NCI-H1436 (cell line): ENCODE results near the gene RDX.
A peak's percentile ranks its signal among the peaks of the same experiment; 100 is the strongest.
"Not testable (repeated sequence)": the region's sequence is repeated elsewhere in the genome, so short reads cannot be mapped to it uniquely, and the experiment has no call there.

Source experiments
- DNase-seq: peaks from one replicate; lab custom pipeline; 2025; lab: John Stamatoyannopoulos, UW

RDX gene

GRCh38 chr11:110305169-110306018, 9.0 kb upstream of the RDX start:
- peak; percentile 77 for DNase-seq

DNA sequence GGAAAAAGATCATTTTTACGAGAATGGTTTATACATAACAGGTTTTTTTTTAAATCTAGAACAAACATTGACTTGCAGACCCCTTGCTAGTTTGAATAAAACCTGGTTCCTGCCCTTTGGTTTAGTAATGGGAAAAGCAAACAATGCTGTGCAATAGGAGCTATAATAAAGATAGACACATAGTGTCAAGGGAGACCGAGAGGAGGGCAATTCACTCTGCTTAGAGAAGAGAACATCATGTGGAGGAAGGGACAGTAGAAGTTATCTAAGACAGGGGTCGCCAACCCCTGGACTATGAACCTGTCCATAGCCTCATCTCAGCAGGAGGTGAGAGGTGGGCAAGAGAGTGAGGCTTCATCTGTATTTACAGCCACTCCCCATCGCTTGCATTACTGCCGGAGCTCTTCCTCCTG, 7.0 kb upstream of the RDX start:
- no peak for DNase-seq

GRCh38 chr11:110301577-110301976, 5.2 kb upstream of the RDX start:
- no peak for DNase-seq

GRCh38 chr11:110301032-110301431, 4.6 kb upstream of the RDX start:
- no peak for DNase-seq

DNA sequence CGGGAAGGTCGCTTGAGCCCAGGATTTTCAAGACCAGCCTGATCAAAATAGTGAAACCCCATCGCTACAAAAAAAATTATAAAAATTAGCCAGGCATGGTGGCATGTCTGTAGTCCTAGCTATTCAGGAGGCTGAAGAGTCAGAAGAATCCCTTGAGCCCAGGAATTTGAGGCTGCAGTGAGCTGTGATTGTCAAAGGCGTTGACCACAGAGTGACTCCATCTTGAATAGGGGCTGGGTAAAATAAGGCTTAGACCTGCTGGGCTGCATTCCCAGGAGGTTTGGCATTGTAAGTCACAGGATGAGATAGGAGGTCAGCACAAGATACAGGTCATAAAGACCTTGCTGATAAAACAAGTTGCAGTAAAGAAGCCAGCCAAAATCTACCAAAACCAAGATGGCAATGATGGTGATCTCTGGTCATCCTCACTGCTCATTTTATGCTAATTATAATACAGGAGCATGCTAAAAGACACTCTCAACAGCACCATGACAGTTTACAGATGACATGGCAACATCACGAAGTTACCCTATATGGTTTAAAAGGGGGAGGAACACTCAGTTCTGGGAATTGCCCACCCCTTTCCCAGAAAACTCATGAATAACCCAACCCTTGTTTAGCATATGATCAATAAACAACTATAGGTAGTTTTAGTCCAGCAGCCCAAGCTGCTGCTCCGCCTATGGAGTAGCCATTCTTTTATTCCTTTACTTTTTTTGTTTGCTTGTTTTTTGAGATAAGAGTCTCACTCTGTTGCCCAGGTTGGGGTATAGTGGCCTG, 2.8 kb upstream of the RDX start:
- DNase-seq, result no peak

GRCh38 chr11:110298301-110298765, 1.9 kb upstream of the RDX start:
- DNase-seq, result no peak

GRCh38 chr11:110297726-110298300, 1.4 kb upstream of the RDX start:
- DNase-seq, result no peak

GRCh38 chr11:110297076-110297725, 787 bp upstream of the RDX start:
- no peak for DNase-seq

GRCh38 chr11:110295531-110296225, 736 bp downstream of the RDX start:
- no peak for DNase-seq

DNA sequence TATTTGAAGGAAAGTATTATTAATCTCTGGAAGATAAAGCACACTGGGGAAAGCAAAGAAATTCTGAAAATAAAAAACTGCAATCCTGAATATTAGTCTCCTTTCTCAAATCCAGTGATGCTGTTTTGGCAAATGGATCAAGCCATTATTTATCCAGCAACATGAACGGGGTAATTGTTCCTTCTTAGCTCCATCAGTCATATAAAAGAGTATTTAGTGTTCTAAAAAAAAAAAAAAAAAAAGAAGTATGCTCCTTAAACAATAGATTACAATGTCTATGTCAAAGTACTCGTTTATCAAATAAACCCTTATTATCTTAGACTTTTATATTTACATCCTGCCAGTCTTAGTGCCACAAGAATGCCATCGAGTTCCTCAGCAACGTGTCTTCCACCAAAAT, 1.3 kb downstream of the RDX start:
- no peak for DNase-seq

- no peak for DNase-seq
These were observed 1.9 kb downstream of the RDX start for GRCh38 chr11:110294509-110294908.

- DNase-seq, result no peak
These were observed 3.0 kb downstream of the RDX start for GRCh38 chr11:110293389-110293788.

- not testable (repeated sequence) for DNase-seq
These were observed 4.3 kb downstream of the RDX start for GRCh38 chr11:110292146-110292545.

GRCh38 chr11:110290591-110291334, 5.7 kb downstream of the RDX start:
- no peak for DNase-seq

DNA sequence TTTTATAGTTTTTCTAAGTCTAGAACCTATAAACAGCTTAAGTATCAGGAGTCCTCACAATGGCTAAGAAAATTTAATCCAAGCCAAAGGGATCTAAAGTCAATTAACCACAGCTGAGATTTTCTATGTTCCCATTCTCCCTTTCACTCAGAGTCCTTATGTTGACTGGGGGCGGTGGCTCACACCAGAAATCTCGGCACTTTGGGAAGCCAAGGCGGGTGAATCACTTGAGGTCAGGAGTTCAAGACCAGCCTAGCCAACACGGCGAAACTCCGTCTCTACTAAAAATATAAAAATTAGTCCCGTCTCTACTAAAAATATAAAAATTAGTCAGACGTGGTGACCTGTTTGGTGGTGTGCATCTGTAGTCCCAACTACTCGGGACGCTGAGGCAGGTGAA, 6.9 kb downstream of the RDX start:
- DNase-seq, result no peak

DNA sequence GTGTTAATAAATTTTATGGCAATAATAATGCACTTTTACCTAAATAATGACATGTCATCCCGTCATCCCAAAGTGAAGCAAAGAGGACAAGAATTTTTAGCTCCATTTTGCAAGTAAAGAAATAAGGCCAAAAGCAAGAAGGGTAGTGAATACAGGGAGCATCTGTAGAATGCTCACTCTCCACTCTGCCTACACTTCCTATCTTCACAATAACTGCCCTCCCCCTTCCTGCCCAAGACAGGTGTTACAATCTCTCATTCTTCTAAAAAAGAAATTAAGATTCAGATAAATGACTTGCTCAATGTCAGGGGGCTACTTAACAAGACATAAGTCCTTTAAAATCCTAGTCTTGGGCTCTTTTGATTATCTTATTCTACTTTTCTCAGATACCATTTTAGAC, 8.9 kb downstream of the RDX start:
- DNase-seq, result peak; percentile 37

- DNase-seq, result no peak
These were observed 9.9 kb downstream of the RDX start for GRCh38 chr11:110286298-110287040.

DNA sequence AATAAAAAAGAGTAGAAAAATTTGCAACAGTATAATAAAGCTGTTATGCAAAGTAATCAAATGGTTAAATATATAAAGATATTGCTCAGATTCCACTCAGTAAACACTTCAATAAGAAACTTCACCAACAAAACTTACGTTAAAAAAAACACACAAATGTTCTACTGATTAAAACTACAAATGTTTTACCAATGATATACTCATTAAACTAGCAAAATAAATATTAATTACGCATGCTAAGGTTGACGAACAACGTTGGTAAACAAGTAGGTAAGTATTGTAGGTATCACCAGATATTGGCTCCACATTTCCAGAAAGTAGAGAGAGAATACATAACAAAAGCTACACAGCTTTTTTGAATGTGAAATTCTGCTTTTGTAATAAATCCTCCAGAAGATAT, 12.6 kb downstream of the RDX start:
- no peak for DNase-seq

DNA sequence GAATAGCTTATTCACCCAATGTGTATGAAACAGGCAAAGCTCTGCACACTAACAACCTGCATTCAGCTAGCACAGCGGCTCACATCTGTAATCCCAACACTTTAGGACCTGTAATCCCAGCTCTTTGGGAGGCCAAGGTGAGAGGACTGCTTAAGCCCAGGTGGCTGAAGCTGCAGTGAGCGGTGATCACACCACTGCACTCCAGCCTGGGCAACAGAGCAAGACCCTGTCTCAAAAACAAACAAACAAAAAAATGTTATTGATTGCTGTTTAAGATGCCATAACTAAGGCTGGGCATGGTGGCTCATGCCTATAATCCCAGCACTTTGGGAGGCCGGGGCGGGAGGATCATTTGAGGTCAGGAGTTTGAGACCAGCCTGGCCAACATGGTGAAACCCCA, 15.8 kb downstream of the RDX start:
- DNase-seq, result not testable (repeated sequence)

DNA sequence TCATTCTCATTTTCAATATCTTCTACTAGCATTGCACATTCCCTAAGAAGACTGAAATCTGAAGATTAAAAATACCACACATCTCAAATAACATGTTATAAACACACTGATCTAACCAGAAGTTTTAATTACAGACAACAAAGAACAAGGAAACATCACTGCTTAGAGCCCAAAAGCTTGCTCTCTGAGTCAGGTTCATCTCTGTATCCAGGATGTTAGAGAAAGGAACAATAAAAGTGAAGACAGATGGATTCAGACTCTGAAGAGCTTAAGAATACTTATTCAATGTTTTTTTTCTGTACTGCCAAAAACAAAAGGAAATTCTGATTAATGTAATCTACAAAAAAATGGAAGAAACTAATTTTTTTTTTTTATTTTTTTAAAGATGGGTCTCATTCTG, 16.5 kb downstream of the RDX start:
- no peak for DNase-seq
